Memory B cell (primary cell): ENCODE results near the gene CLRN3.

ENCODE experiments used
- ATAC-seq: fragments of 150-1000 bp; cut with Tn5 transposase; 2 replicates; pipeline ENCODE4 v1.10.0; 2021; ENCODE audit warnings: low read depth, mild to moderate bottlenecking, moderate library complexity
- DNase-seq, 2 donors: peaks; one replicate each; pipeline ENCODE4 v3.0.0; 2022; ENCODE audit warnings: low spot score in 2 of 2
- H3K27ac Mint-ChIP-seq: one replicate; pipeline ENCODE4 v1.8.0; 2022; ENCODE audit warnings: mild to moderate bottlenecking, moderate library complexity, mixed read lengths
- H3K27me3 Mint-ChIP-seq: one replicate; pipeline ENCODE4 v1.8.0; 2022; ENCODE audit warnings: mixed read lengths
- H3K36me3 Mint-ChIP-seq: one replicate; pipeline ENCODE4 v1.8.0; 2022; ENCODE audit warnings: mild to moderate bottlenecking, mixed read lengths
- H3K4me1 Mint-ChIP-seq: one replicate; pipeline ENCODE4 v1.8.0; 2022; ENCODE audit warnings: mixed read lengths
- H3K4me3 Mint-ChIP-seq: one replicate; pipeline ENCODE4 v1.8.0; 2022; ENCODE audit warnings: mild to moderate bottlenecking, moderate library complexity, mixed read lengths
- H3K9me3 Mint-ChIP-seq: one replicate; pipeline ENCODE4 v1.8.0; 2022; ENCODE audit warnings: mixed read lengths

CLRN3 gene

DNA sequence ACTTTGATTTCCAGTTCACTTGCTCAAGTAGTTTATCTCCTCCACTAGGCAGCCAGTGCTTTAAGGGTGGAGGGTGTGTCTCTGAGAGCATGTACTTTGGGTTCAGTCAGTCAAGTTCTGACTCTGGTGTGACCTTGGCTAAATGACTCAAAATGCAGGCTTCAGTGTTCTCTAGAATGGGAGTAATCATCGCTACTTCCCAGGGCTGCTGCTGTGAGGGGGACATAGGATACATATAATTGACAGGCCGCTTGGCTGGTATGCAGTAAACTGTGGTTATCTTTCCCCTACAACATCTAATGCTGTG lies 17.7 kb upstream of the CLRN3 start:
- DNase-seq (no peak), ATAC-seq (no peak)
- H3K27me3 Mint-ChIP-seq, result peaks cover 13% of the 10 kb centered on the region
- H3K4me1 Mint-ChIP-seq, result peaks cover 4% of the 10 kb centered on the region
- no peaks in the 10 kb centered on the region for H3K36me3 Mint-ChIP-seq
- H3K4me3 Mint-ChIP-seq, result no peak overlapping the region
- H3K9me3 Mint-ChIP-seq, result no peaks in the 10 kb centered on the region
- H3K27ac Mint-ChIP-seq, result no peak overlapping the region

- Mint-ChIP-seq H3K4me3 (no peak overlapping the region), H3K9me3 (no peaks in the 10 kb centered on the region), H3K27me3 (peaks cover 16% of the 10 kb centered on the region), H3K4me1 (peaks cover 4% of the 10 kb centered on the region), H3K36me3 (no peaks in the 10 kb centered on the region), H3K27ac (no peak overlapping the region)
- no peak for DNase-seq
- no peak for ATAC-seq
These were observed 17.1 kb upstream of the CLRN3 start for GRCh38 chr10:127909716-127910463.

DNA sequence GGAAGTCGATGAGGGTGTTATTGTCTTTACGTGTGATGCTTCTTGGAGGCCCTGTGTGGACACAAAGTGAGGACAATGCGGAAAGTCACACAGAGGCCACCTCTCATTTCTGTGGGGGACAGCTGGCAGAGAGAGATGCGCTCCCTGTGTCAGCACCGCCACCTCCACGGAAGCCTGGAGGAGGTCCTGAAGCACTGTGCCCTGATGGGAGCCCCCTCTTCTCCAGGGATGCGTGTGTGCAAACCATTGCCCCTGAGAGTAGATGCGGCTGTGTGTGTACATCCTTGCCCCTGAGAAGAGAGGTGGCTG lies 16.2 kb upstream of the CLRN3 start:
- ATAC-seq (no peak), DNase-seq (no peak)
- H3K9me3 Mint-ChIP-seq, result no peaks in the 10 kb centered on the region
- H3K36me3 Mint-ChIP-seq, result no peaks in the 10 kb centered on the region
- H3K27ac Mint-ChIP-seq, result no peak overlapping the region
- peaks cover 4% of the 10 kb centered on the region for H3K4me1 Mint-ChIP-seq
- H3K27me3 Mint-ChIP-seq, result peaks cover 22% of the 10 kb centered on the region
- no peak overlapping the region for H3K4me3 Mint-ChIP-seq

GRCh38 chr10:127908106-127908958 lies 15.6 kb upstream of the CLRN3 start:
- Mint-ChIP-seq H3K27me3 (peaks cover 24% of the 10 kb centered on the region), H3K27ac (no peak overlapping the region), H3K4me1 (peaks cover 4% of the 10 kb centered on the region), H3K4me3 (no peak overlapping the region), H3K36me3 (no peaks in the 10 kb centered on the region), H3K9me3 (no peaks in the 10 kb centered on the region)
- DNase-seq (no peak), ATAC-seq (no peak)

- DNase-seq, result peak; percentile 3 to 28
- Mint-ChIP-seq H3K36me3 (no peaks in the 10 kb centered on the region), H3K4me3 (peak overlapping the region; percentile 10), H3K4me1 (peaks cover 4% of the 10 kb centered on the region), H3K27ac (no peak overlapping the region), H3K27me3 (peaks cover 24% of the 10 kb centered on the region), H3K9me3 (no peaks in the 10 kb centered on the region)
- ATAC-seq, result peak; percentile 25
These were observed 14.8 kb upstream of the CLRN3 start for GRCh38 chr10:127907411-127908105.

DNA sequence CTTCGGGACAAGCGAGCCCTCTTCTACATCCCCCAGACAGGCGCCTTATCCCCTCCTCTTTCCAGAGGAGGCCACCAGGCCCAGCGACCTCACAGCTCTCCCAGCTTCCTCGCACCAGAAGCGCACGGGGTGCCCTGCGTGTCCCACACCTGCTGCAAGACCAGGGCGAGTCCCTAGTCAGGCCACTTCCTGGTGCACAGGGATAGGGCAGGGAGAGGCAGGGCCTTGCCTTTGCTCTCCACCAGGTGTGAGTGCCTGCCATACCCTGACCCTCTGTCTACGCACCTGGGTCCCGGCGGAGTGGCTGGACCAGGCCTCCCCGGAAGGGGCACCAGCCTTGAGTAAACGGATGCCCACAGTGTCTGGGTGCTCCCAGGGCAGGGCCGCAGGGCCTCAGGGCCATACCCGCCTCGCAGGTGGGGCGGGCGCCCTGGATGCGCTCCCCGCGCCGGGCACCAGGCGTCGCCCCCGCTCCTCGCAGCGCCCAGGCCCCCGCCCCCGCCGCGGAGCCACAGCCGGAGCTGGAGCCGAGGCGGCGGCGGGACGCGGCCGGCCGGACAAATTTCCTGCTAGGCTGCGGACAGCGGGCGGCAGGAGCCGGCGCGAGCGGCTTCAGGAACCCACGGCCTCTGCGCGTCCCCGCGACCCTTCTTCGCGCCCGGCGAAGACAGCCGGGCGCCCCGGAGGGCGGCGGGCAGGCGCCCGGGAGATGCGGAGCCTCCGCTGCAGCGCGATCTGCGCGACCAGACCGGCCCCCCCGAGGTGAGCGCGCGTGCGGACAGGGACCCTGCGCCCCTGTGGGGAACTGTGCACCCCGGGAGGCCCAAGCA lies 14.0 kb upstream of the CLRN3 start, which contains the start of gene PTPRE:
Gene PTPRE, plus strand, starts transcription at position 556 of the 830 bp plus-strand sequence. CDS start 133,779 bp downstream, outside the sequence.
- Mint-ChIP-seq H3K9me3 (no peaks in the 10 kb centered on the region), H3K27me3 (peaks cover 25% of the 10 kb centered on the region), H3K36me3 (no peaks in the 10 kb centered on the region), H3K4me3 (peak within 1 kb of the TSS; percentile 10), H3K4me1 (peaks cover 4% of the 10 kb centered on the region), H3K27ac (no peak within 1 kb of the TSS)
- peak; percentile 97 for ATAC-seq
- DNase-seq, result peak; percentile 64 to 69

DNA sequence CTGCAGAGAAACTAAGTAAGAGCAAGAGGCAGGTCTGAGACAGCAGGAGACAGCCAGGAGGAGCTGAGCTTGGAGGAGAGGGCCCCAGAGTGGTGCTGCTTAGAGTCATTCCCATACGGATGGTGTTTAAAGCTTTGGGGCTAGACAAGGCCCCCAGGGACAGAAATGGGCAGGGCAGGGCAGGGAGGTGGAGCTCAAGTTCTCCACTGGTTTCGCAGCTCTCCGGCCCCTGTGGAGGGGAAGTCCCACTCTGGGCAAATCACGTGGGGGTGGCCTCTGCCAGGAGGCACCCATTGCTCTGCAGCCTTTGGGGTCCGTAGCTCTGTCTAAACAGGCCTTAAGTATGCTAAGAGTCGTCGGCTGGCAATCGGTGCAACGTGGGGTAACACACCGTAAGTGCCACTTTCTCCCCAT lies 13.1 kb upstream of the CLRN3 start:
- DNase-seq (no peak), ATAC-seq (no peak)
- Mint-ChIP-seq H3K27me3 (peaks cover 25% of the 10 kb centered on the region), H3K27ac (no peak overlapping the region), H3K9me3 (no peaks in the 10 kb centered on the region), H3K4me1 (peaks cover 4% of the 10 kb centered on the region), H3K4me3 (no peak overlapping the region), H3K36me3 (no peaks in the 10 kb centered on the region)

- Mint-ChIP-seq H3K4me1 (peaks cover 4% of the 10 kb centered on the region), H3K27me3 (peaks cover 24% of the 10 kb centered on the region), H3K36me3 (no peaks in the 10 kb centered on the region), H3K9me3 (no peaks in the 10 kb centered on the region), H3K4me3 (peak overlapping the region; percentile 31), H3K27ac (no peak overlapping the region)
- DNase-seq, result no peak
- no peak for ATAC-seq
These were observed 12.5 kb upstream of the CLRN3 start for GRCh38 chr10:127905001-127905847.

DNA sequence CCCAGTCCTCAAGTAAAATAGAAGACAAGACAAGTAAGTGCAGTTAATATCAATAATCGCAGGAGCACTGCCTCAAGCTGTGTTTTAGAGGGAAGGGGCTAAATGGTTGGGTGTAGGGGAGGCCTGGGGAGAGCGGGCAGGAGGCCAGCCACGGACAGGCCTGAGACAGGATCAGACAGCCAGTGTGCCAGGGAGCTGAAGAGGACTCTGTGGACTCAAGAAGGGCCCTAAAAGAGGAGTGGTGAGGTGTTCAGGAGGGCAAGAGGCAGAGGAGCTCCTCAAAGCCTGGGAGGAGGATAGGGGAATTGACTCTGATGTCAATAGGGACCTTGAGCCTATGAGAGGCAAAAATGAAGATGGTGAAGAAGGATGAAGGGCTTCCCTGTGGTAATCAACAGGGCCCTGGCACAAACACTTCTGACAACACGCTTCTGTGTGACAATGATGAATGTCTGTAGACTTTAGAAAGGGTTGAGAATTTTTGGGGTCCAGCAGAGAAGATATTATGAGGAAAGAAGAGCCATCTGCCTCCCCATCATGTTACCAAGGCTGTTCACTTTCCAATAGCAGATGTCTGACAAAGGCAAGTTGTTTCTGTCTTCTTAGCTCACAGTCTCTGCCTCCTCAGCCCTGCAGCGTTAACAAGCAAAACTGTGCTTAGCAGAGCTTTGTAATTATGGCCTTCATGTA lies 11.7 kb upstream of the CLRN3 start:
- ATAC-seq, result no peak
- Mint-ChIP-seq H3K27me3 (peaks cover 25% of the 10 kb centered on the region), H3K36me3 (no peaks in the 10 kb centered on the region), H3K9me3 (no peaks in the 10 kb centered on the region), H3K27ac (no peak overlapping the region), H3K4me1 (peaks cover 4% of the 10 kb centered on the region), H3K4me3 (no peak overlapping the region)
- no peak for DNase-seq

- no peak for ATAC-seq
- peaks cover 23% of the 10 kb centered on the region for H3K27me3 Mint-ChIP-seq
- H3K9me3 Mint-ChIP-seq, result no peaks in the 10 kb centered on the region
- H3K36me3 Mint-ChIP-seq, result no peaks in the 10 kb centered on the region
- no peak overlapping the region for H3K27ac Mint-ChIP-seq
- peaks cover 4% of the 10 kb centered on the region for H3K4me1 Mint-ChIP-seq
- DNase-seq, result no peak
- H3K4me3 Mint-ChIP-seq, result no peak overlapping the region
These were observed 11.0 kb upstream of the CLRN3 start for GRCh38 chr10:127903789-127904188.

- H3K36me3 Mint-ChIP-seq, result peaks cover 2% of the 10 kb centered on the region
- DNase-seq (no peak), ATAC-seq (no peak)
- H3K27me3 Mint-ChIP-seq, result peaks cover 15% of the 10 kb centered on the region
- H3K9me3 Mint-ChIP-seq, result peaks cover 4% of the 10 kb centered on the region
- no peak overlapping the region for H3K4me3 Mint-ChIP-seq
- H3K4me1 Mint-ChIP-seq, result no peaks in the 10 kb centered on the region
- H3K27ac Mint-ChIP-seq, result no peak overlapping the region
These were observed 7.1 kb upstream of the CLRN3 start for GRCh38 chr10:127899766-127900387.

DNA sequence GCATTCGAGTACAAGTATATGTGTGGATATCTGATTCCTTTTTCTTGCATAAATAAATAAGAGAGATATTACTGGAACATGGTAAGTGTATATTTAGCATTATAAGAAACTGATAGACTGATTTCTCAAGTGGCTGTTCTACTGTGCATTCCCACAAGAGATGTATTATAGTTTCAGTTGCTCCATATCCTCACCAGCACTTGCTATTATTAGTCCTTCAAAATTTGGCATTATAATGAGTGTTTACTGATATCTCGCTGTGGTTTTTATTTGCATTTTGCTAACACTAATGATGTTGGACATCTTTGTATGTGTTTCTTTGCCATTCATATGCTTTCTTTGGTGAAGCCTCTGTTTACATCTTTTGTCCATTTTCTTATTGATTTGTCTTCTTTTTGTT lies 4.4 kb upstream of the CLRN3 start:
- Mint-ChIP-seq H3K4me1 (no peaks in the 10 kb centered on the region), H3K36me3 (peaks cover 2% of the 10 kb centered on the region), H3K27ac (no peak overlapping the region), H3K27me3 (peaks cover 9% of the 10 kb centered on the region), H3K9me3 (peaks cover 4% of the 10 kb centered on the region), H3K4me3 (no peak overlapping the region)
- no peak for DNase-seq
- no peak for ATAC-seq
